ENCODE measurements around the gene HOXB2. TPM values are rescaled to one million over a fixed set of nuclear protein-coding genes. Genes with fewer than 3 reads are reported as not detected.

The HOXB2 gene
- total and polyA plus RNA-seq, 3 donors from 2014 or later = 1.8 to 4.2 (median 3.3) TPM

- H3K4me1 ChIP-seq = peaks cover 10% of the 10 kb centered on the region
- H3K27me3 ChIP-seq = no peaks in the 10 kb centered on the region
Observed at GRCh38 chr17:48589060-48589830, 44.3 kb upstream of the HOXB2 start.

GRCh38 chr17:48588528-48588927 is 43.6 kb upstream of the HOXB2 start:
- TF ChIP-seq CTCF (IDR thresholded peaks at IDR 0.05) (no peak), POLR2A (IDR thresholded peaks at IDR 0.05) (no peak)
- Histone ChIP-seq H3K4me3 (no peak overlapping the region), H3K4me1 (peaks cover 10% of the 10 kb centered on the region), H3K36me3 (ENCODE audit: low read depth, missing control alignments) (no peaks in the 10 kb centered on the region), H3K27ac (no peak overlapping the region), H3K9me3 (no peaks in the 10 kb centered on the region), H3K27me3 (no peaks in the 10 kb centered on the region)
- 50 to 55% methylated on average over 2 of the region's 2 CpGs for WGBS, 2 donors
- intact Hi-C loops (cut with DNase I; ENCODE audit: low total_unique reads) = no loop called here
- no peak for DNase-seq

More at GRCh38 chr17:48589060-48589830, 44.3 kb upstream of the HOXB2 start:
- Histone ChIP-seq H3K9me3 (no peaks in the 10 kb centered on the region), H3K4me3 (no peak overlapping the region), H3K36me3 (ENCODE audit: low read depth, missing control alignments) (no peaks in the 10 kb centered on the region), H3K27ac (no peak overlapping the region)
- intact Hi-C loops (cut with DNase I; ENCODE audit: low total_unique reads) = no loop called here
- no peak for DNase-seq
- WGBS, 2 donors = 26 to 38% methylated on average over 8 to 10 of the region's 10 CpGs
- TF ChIP-seq CTCF (IDR thresholded peaks at IDR 0.05) = no peak
- TF ChIP-seq POLR2A (IDR thresholded peaks at IDR 0.05) = no peak

- H3K9me3 ChIP-seq = no peaks in the 10 kb centered on the region
- H3K27ac ChIP-seq = no peak overlapping the region
- DNase-seq = no peak
- peaks cover 10% of the 10 kb centered on the region for H3K4me1 ChIP-seq
- intact Hi-C loops (cut with DNase I; ENCODE audit: low total_unique reads) = no loop called here
- H3K36me3 ChIP-seq (ENCODE audit: low read depth, missing control alignments) = no peaks in the 10 kb centered on the region
- no peak for TF ChIP-seq CTCF (IDR thresholded peaks at IDR 0.05)
- no peak for TF ChIP-seq POLR2A (IDR thresholded peaks at IDR 0.05)
- no peaks in the 10 kb centered on the region for H3K27me3 ChIP-seq
- WGBS, 2 donors = 77 to 78% methylated on average over 2 of the region's 2 CpGs
- H3K4me3 ChIP-seq = no peak overlapping the region
Observed at GRCh38 chr17:48588074-48588415, 43.1 kb upstream of the HOXB2 start.

- no peak for DNase-seq
- no peaks in the 10 kb centered on the region for H3K27me3 ChIP-seq
- no peak overlapping the region for H3K27ac ChIP-seq
- H3K4me3 ChIP-seq = no peak overlapping the region
- intact Hi-C loops (cut with DNase I; ENCODE audit: low total_unique reads) = no loop called here
- H3K4me1 ChIP-seq = peaks cover 10% of the 10 kb centered on the region
- H3K9me3 ChIP-seq = no peaks in the 10 kb centered on the region
- TF ChIP-seq CTCF (IDR thresholded peaks at IDR 0.05) = no peak
- TF ChIP-seq POLR2A (IDR thresholded peaks at IDR 0.05) = no peak
- no peaks in the 10 kb centered on the region for H3K36me3 ChIP-seq (ENCODE audit: low read depth, missing control alignments)
- 42 to 53% methylated on average over 5 of the region's 5 CpGs for WGBS, 2 donors
Observed at GRCh38 chr17:48587276-48588073, 42.6 kb upstream of the HOXB2 start.

Data from testis (tissue), 3 donors.